ENCODE measurements around the gene EVA1B.

The EVA1B gene

DNA sequence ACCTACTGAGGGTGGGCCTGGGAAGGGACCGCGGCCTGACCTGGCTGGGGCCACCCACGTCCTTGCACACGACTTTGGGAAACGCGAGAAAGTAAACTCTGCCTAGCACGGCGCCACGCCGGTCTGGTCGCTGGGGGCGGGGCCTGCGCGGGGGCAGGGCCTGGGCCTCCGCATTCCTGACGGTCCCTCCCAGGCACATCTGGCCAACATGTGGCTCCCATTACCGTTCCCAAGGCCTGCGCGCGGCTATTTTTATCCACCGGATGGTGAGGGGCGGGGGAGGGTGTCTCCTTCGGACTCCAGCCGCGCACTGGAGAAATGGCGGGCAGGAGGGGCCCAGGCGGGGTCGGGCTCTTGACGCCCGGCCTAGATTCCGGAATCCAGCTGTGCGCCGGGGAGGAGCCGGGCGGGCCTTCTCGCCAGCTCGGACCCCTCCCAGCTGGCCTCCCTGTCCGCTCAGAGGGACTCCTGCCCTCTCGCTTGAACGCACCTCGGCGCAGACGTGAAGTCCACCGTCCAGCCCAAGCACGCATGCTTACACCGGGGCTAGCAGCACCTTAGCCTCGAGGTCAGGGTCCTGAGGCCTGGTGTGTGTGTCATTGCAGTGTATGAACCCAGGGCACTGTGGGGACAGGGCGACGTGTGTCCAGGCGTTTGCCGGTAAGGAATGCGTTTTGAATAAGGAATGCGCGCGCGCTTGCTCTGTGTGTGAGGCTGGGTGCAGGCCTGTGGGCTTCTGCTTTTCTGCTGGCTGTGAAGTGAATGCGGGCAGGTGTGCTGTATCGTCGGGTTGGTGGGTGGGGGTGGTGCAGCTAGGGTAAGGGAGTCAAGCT is 2.1 kb downstream of the EVA1B start:
- no peak overlapping the region for H3K27ac ChIP-seq (replicated peaks)
- no peak overlapping the region for H3K4me3 ChIP-seq (replicated peaks; ENCODE audit: insufficient read depth, low read length)
- peak in 1 of 2 experiments; percentile 50 for DNase-seq (ENCODE audit: low read depth in 1 of 2, low spot score in 1 of 2)
- H3K27me3 ChIP-seq (ENCODE audit: insufficient read depth, poor library complexity, severe bottlenecking): peaks cover 9% of the 10 kb centered on the region
- TF ChIP-seq, protein P1, sequence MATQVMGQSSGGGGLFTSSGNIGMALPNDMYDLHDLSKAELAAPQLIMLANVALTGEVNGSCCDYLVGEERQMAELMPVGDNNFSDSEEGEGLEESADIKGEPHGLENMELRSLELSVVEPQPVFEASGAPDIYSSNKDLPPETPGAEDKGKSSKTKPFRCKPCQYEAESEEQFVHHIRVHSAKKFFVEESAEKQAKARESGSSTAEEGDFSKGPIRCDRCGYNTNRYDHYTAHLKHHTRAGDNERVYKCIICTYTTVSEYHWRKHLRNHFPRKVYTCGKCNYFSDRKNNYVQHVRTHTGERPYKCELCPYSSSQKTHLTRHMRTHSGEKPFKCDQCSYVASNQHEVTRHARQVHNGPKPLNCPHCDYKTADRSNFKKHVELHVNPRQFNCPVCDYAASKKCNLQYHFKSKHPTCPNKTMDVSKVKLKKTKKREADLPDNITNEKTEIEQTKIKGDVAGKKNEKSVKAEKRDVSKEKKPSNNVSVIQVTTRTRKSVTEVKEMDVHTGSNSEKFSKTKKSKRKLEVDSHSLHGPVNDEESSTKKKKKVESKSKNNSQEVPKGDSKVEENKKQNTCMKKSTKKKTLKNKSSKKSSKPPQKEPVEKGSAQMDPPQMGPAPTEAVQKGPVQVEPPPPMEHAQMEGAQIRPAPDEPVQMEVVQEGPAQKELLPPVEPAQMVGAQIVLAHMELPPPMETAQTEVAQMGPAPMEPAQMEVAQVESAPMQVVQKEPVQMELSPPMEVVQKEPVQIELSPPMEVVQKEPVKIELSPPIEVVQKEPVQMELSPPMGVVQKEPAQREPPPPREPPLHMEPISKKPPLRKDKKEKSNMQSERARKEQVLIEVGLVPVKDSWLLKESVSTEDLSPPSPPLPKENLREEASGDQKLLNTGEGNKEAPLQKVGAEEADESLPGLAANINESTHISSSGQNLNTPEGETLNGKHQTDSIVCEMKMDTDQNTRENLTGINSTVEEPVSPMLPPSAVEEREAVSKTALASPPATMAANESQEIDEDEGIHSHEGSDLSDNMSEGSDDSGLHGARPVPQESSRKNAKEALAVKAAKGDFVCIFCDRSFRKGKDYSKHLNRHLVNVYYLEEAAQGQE (IDR thresholded peaks at IDR 0.05; ENCODE audit: insufficient replicate concordance, low read depth): no peak
- peak; percentile 55; the same call in 1 of the 2 replicates for TF ChIP-seq SPI1 (IDR thresholded peaks at IDR 0.05; ENCODE audit: borderline replicate concordance, low read depth)

DNA sequence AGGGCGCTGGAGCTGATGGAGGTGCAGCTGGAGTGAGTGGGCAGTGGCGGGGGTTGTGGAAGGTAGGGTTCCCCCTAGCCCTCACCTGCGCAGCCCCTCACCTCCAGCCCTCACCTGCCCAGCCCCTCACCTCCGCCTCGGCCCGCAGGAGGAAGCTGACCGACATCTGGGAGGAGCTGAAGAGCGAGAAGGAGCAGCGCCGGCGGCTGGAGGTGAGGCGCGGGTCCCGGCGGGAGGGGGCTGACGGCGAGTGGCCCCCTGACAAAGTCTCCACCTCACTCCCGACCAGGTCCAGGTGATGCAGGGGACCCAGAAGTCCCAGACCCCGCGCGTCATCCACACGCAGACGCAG is 2.7 kb downstream of the EVA1B start:
- DNase-seq (ENCODE audit: low read depth in 1 of 2, low spot score in 1 of 2): no peak
- no peak overlapping the region for H3K27ac ChIP-seq (replicated peaks)
- TF ChIP-seq SPI1 (IDR thresholded peaks at IDR 0.05; ENCODE audit: borderline replicate concordance, low read depth) (no peak), POLR2AphosphoS5 (IDR thresholded peaks at IDR 0.05; ENCODE audit: low read depth) (no peak), GABPA (IDR thresholded peaks at IDR 0.05; ENCODE audit: low read depth) (no peak)
- TF ChIP-seq, protein P2, sequence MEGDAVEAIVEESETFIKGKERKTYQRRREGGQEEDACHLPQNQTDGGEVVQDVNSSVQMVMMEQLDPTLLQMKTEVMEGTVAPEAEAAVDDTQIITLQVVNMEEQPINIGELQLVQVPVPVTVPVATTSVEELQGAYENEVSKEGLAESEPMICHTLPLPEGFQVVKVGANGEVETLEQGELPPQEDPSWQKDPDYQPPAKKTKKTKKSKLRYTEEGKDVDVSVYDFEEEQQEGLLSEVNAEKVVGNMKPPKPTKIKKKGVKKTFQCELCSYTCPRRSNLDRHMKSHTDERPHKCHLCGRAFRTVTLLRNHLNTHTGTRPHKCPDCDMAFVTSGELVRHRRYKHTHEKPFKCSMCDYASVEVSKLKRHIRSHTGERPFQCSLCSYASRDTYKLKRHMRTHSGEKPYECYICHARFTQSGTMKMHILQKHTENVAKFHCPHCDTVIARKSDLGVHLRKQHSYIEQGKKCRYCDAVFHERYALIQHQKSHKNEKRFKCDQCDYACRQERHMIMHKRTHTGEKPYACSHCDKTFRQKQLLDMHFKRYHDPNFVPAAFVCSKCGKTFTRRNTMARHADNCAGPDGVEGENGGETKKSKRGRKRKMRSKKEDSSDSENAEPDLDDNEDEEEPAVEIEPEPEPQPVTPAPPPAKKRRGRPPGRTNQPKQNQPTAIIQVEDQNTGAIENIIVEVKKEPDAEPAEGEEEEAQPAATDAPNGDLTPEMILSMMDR (IDR thresholded peaks at IDR 0.05; ENCODE audit: insufficient read depth, low read length): no peak
- TF ChIP-seq, protein P1 (IDR thresholded peaks at IDR 0.05; ENCODE audit: insufficient replicate concordance, low read depth): no peak
- H3K4me3 ChIP-seq (replicated peaks; ENCODE audit: insufficient read depth, low read length): no peak overlapping the region
- H3K27me3 ChIP-seq (ENCODE audit: insufficient read depth, poor library complexity, severe bottlenecking): peaks cover 9% of the 10 kb centered on the region

DNA sequence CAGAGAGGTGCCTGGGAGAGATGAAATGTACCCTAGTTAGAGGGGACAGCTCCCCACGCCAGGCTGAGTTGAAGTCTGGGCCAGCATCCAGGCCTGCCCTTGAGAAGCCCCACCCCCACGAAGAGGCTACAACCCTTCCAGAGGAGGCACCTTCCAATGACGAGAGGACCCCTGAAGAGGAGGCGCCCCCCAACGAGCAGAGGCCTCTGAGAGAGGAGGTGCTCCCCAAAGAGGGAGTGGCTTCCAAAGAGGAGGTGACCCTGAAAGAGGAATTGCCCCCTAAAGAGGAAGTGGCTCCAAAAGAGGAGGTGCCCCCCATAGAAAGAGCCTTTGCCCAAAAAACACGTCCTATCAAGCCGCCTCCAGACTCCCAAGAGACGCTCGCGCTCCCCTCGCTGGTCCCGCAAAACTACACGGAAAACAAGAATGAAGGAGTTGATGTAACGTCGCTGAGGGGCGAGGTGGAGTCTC is 3.1 kb downstream of the EVA1B start:
- Histone ChIP-seq H3K4me3 (replicated peaks; ENCODE audit: insufficient read depth, low read length) (no peak overlapping the region), H3K27me3 (ENCODE audit: insufficient read depth, poor library complexity, severe bottlenecking) (peaks cover 9% of the 10 kb centered on the region)

DNA sequence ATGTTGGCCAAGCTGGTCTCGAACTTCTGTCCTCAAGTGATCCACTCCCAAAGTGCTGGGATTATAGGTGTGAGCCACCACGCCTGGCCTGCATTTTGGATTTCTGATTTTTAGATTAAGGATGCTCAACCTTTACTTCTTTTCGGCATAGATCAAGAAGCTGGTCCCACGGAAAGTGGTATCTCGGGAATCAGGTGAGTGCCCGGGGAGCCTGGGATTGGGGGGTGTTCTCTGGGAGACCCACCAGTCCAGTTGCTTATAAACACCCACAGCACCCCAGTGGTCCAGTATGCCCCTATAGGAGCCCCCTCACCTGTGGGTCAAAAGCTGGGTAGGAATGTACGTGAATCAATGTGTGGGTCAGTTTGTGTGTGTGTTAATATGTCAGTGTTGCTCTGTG is 14.0 kb downstream of the EVA1B start:
- H3K27me3 ChIP-seq (ENCODE audit: insufficient read depth, poor library complexity, severe bottlenecking): no peaks in the 10 kb centered on the region
- TF ChIP-seq GABPA (IDR thresholded peaks at IDR 0.05; ENCODE audit: low read depth) (no peak), SPI1 (IDR thresholded peaks at IDR 0.05; ENCODE audit: borderline replicate concordance, low read depth) (no peak), POLR2AphosphoS5 (IDR thresholded peaks at IDR 0.05; ENCODE audit: low read depth) (no peak)
- TF ChIP-seq, protein P1 (IDR thresholded peaks at IDR 0.05; ENCODE audit: insufficient replicate concordance, low read depth): no peak
- TF ChIP-seq, protein P2 (IDR thresholded peaks at IDR 0.05; ENCODE audit: insufficient read depth, low read length): no peak
- H3K27ac ChIP-seq (replicated peaks): no peak overlapping the region
- no peak overlapping the region for H3K4me3 ChIP-seq (replicated peaks; ENCODE audit: insufficient read depth, low read length)
- no peak for DNase-seq (ENCODE audit: low read depth in 1 of 2, low spot score in 1 of 2)

More for the DNA sequence above, 3.1 kb downstream of the EVA1B start:
- TF ChIP-seq SPI1 (IDR thresholded peaks at IDR 0.05; ENCODE audit: borderline replicate concordance, low read depth) (peak; percentile 70), GABPA (IDR thresholded peaks at IDR 0.05; ENCODE audit: low read depth) (no peak)
- no peak for DNase-seq (ENCODE audit: low read depth in 1 of 2, low spot score in 1 of 2)
- no peak overlapping the region for H3K27ac ChIP-seq (replicated peaks)
